Smooth muscle cell (in vitro differentiated cells): ENCODE results near the gene GTPBP1. TPM values are rescaled to one million over a fixed set of nuclear protein-coding genes. Genes with fewer than 3 reads are reported as not detected.

Experiments
- DNase-seq: peaks from one replicate; lab custom pipeline; 2025; ENCODE audit not compliant: unreplicated experiment; lab: John Stamatoyannopoulos, UW
- H2AFZ ChIP-seq: fragments of 200-600 bp; sonication (generic); 2 replicates; pipeline ENCODE4 v1.6.0; 2016; ENCODE audit warnings: antibody characterized with exemption, low read depth, mild to moderate bottlenecking
- H3F3A ChIP-seq: fragments of 200-600 bp; sonication (generic); 2 replicates; pipeline ENCODE4 v1.6.0; 2017; ENCODE audit warnings: antibody characterized with exemption, low read depth
- H3K27ac ChIP-seq: fragments of 200-600 bp; sonication (generic); 2 replicates; pipeline ENCODE4 v1.5.1; 2016; ENCODE audit warnings: low read depth, mild to moderate bottlenecking
- H3K27me3 ChIP-seq: fragments of 200-600 bp; sonication (generic); 2 replicates; pipeline ENCODE4 v1.6.1; 2016; ENCODE audit warnings: low read depth, mild to moderate bottlenecking
- H3K36me3 ChIP-seq: fragments of 200-600 bp; sonication (generic); 2 replicates; pipeline ENCODE4 v1.5.1; 2016; ENCODE audit warnings: low read depth
- H3K4me1 ChIP-seq: fragments of 200-600 bp; sonication (generic); 2 replicates; pipeline ENCODE4 v1.5.1; 2016; ENCODE audit warnings: low read depth
- H3K4me2 ChIP-seq: fragments of 200-600 bp; sonication (generic); 2 replicates; pipeline ENCODE4 v1.6.0; 2016; ENCODE audit warnings: mild to moderate bottlenecking
- H3K4me3 ChIP-seq: fragments of 200-600 bp; sonication (generic); 2 replicates; pipeline ENCODE4 v1.5.1; 2016; ENCODE audit warnings: mild to moderate bottlenecking
- H3K79me2 ChIP-seq: fragments of 200-600 bp; sonication (generic); 2 replicates; pipeline ENCODE4 v1.6.0; 2016; ENCODE audit warnings: low read depth, mild to moderate bottlenecking
- H3K9ac ChIP-seq: fragments of 200-600 bp; sonication (generic); 2 replicates; pipeline ENCODE4 v1.6.0; 2016; ENCODE audit warnings: low read depth
- H3K9me3 ChIP-seq: fragments of 200-600 bp; sonication (generic); replicated peaks from 2 replicates; pipeline ENCODE4 v1.5.1; 2016; ENCODE audit warnings: low read depth
- H4K20me1 ChIP-seq: fragments of 200-600 bp; sonication (generic); 2 replicates; pipeline ENCODE4 v1.6.0; 2016; ENCODE audit warnings: low read depth
- WGBS: methylation state at CpG from one replicate; pipeline ENCODE4 v1.1.7; 2016; ENCODE audit warnings: low lambda C conversion rate; 5-methylcytosine and 5-hydroxymethylcytosine counted together
- polyA plus RNA-seq: library from polyadenylated mRNA; unstranded; fragments of >200 nt; fragmentation: Nextera tagmentation; extraction: Ambion mirVana; gene quantifications from 2 replicates; pipeline ENCODE4 v1.2.1, GENCODE V29; 2016
- small RNA-seq: library from RNA; depleted of rRNA; stranded (forward); fragments of <200 nt; gene quantifications from one replicate; pipeline ENCODE3, GENCODE V24; 2014
- total RNA-seq: library from RNA; depleted of rRNA; stranded (reverse); fragments of >200 nt; gene quantifications from 2 replicates; pipeline ENCODE4 v1.2.3, GENCODE V29; 2014
- TF ChIP-seq, protein P1 (sequence below): fragments of 200-600 bp; sonication (generic); IDR thresholded peaks from 2 replicates; pipeline ENCODE4 v1.5.1; 2017; ENCODE audit warnings: borderline replicate concordance, mild to moderate bottlenecking, antibody characterized with exemption; ENCODE audit not compliant: insufficient read depth, poor library complexity, severe bottlenecking

The GTPBP1 gene
- total and polyA plus RNA-seq, 2 experiments from 2014 or later: 23.7 to 25.3 TPM

- Histone ChIP-seq H4K20me1 (no peaks in the 10 kb centered on the region), H3K4me3 (no peak overlapping the region), H3K79me2 (no peaks in the 10 kb centered on the region), H3K9ac (no peak overlapping the region), H3K4me1 (peaks cover under 1% of the 10 kb centered on the region), H3K9me3 (no peaks in the 10 kb centered on the region), H3K36me3 (no peaks in the 10 kb centered on the region), H3K27ac (no peak overlapping the region), H3K4me2 (no peak overlapping the region), H3K27me3 (no peaks in the 10 kb centered on the region), H3F3A (peaks cover 6% of the 10 kb centered on the region), H2AFZ (no peak overlapping the region)
- TF ChIP-seq, protein P1, sequence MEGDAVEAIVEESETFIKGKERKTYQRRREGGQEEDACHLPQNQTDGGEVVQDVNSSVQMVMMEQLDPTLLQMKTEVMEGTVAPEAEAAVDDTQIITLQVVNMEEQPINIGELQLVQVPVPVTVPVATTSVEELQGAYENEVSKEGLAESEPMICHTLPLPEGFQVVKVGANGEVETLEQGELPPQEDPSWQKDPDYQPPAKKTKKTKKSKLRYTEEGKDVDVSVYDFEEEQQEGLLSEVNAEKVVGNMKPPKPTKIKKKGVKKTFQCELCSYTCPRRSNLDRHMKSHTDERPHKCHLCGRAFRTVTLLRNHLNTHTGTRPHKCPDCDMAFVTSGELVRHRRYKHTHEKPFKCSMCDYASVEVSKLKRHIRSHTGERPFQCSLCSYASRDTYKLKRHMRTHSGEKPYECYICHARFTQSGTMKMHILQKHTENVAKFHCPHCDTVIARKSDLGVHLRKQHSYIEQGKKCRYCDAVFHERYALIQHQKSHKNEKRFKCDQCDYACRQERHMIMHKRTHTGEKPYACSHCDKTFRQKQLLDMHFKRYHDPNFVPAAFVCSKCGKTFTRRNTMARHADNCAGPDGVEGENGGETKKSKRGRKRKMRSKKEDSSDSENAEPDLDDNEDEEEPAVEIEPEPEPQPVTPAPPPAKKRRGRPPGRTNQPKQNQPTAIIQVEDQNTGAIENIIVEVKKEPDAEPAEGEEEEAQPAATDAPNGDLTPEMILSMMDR: no peak
- 98% methylated on average over 27 of the region's 27 CpGs for WGBS
- no peak for DNase-seq
These were observed 71.4 kb downstream of the GTPBP1 start for GRCh38 chr22:38777087-38777671.

DNA sequence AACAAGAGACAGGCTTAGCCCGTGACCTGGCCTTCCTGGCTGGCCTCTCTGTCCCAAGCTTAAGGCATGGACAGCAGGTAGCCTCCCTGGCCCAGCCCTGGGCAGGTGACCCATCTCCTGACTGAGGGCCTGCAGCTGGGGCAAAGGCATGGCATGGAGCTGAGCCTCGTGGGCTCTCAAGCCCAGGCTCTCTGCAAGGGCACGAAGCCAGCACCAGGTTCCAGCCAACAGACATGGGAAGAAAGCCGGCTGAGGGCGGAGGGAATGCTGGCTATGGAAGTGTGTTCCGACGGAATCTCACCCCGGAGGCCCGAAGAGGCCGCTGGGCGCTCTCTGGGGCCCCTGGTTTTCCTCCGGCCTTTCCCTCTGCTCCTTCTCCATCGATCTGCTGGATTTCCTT is 75.3 kb downstream of the GTPBP1 start:
- Histone ChIP-seq H2AFZ (no peak overlapping the region), H3K9ac (no peak overlapping the region), H3K4me2 (no peak overlapping the region), H3K4me3 (no peak overlapping the region), H3F3A (peaks cover 12% of the 10 kb centered on the region), H3K36me3 (no peaks in the 10 kb centered on the region), H4K20me1 (peaks cover 7% of the 10 kb centered on the region), H3K27me3 (no peaks in the 10 kb centered on the region), H3K9me3 (no peaks in the 10 kb centered on the region), H3K27ac (no peak overlapping the region), H3K79me2 (no peaks in the 10 kb centered on the region), H3K4me1 (peaks cover 6% of the 10 kb centered on the region)
- DNase-seq: no peak
- WGBS: 98% methylated on average over 13 of the region's 13 CpGs
- TF ChIP-seq, protein P1: no peak

DNA sequence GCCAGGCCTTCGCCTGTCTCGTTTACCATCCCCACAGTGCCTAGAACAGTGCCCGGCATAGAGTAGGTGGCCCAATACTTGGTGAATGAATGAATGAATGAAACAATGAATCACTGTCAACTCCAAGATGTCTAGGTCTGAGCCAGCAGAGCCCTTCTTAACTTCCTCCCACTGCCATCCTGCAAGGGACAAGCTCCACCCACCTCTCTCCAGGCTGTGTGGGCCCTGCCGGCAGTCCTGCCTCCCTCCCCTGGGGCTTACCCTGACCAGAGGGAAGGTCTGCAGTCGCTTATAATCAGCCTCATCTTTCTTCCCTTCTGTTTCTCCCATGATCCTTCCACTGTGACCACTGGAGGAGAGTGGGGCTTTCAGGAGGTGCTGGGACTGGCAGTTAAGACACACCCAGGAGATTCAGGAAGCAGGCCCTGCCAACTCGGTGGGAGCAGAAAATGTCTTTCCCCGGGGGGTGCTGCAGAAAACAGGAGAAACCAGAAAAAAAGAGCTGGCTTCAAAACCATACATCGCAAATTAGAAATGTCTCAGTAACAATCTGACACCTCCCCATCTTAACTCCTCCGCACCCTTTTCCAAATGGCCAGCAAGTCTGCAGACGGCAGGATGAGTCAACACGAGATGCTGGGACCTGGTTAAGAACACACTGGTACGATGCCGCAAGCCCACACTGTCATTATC is 76.8 kb downstream of the GTPBP1 start:
- 27% methylated on average over 13 of the region's 13 CpGs for WGBS
- Histone ChIP-seq H3K79me2 (no peaks in the 10 kb centered on the region), H3K27ac (peak overlapping the region; percentile 88), H3K9ac (peak overlapping the region; percentile 14), H3K27me3 (no peaks in the 10 kb centered on the region), H3K9me3 (no peaks in the 10 kb centered on the region), H4K20me1 (peaks cover 7% of the 10 kb centered on the region), H3F3A (peaks cover 17% of the 10 kb centered on the region), H3K4me1 (peaks cover 6% of the 10 kb centered on the region), H3K4me3 (no peak overlapping the region), H3K4me2 (peak overlapping the region; percentile 72), H2AFZ (no peak overlapping the region), H3K36me3 (no peaks in the 10 kb centered on the region)
- TF ChIP-seq, protein P1: no peak
- DNase-seq: peak; percentile 28

Small RNA genes within 50 kb of the gene (small RNA-seq; reads per million reads assigned to genes)
- gene AL021707.8: 1.2 reads per million, percentile 34 among the genes with 10 or more reads in this experiment

Other genes starting within 250 kb of the GTPBP1 start
- 163 and 207 TPM in 2 replicates for gene KDELR3, start 237.8 kb upstream of the GTPBP1 start, total RNA-seq
- 198 and 252 TPM in 2 replicates for gene KDELR3, start 237.8 kb upstream of the GTPBP1 start, polyA plus RNA-seq
- 182 and 201 TPM in 2 replicates for gene DDX17, start 199.6 kb upstream of the GTPBP1 start, total RNA-seq
- gene DDX17, start 199.6 kb upstream of the GTPBP1 start, polyA plus RNA-seq: 11.5 and 22.2 TPM in 2 replicates
- gene DMC1, start 135.8 kb upstream of the GTPBP1 start, total RNA-seq: 0.13 and 0.81 TPM in 2 replicates
- gene DMC1, start 135.8 kb upstream of the GTPBP1 start, polyA plus RNA-seq: 0.77 and 1.1 TPM in 2 replicates
- gene FAM227A, start 49.6 kb upstream of the GTPBP1 start, total RNA-seq: 4.3 and 4.9 TPM in 2 replicates
- gene FAM227A, start 49.6 kb upstream of the GTPBP1 start, polyA plus RNA-seq: 1.5 and 3.8 TPM in 2 replicates
- gene CBY1, start 49.3 kb upstream of the GTPBP1 start, total RNA-seq: 12.3 and 16.4 TPM in 2 replicates
- 50.4 and 52.9 TPM in 2 replicates for gene CBY1, start 49.3 kb upstream of the GTPBP1 start, polyA plus RNA-seq
- 57.5 and 63.3 TPM in 2 replicates for gene TOMM22, start 24.0 kb upstream of the GTPBP1 start, total RNA-seq
- gene TOMM22, start 24.0 kb upstream of the GTPBP1 start, polyA plus RNA-seq: 64.7 and 71.2 TPM in 2 replicates
- gene JOSD1, start 5.0 kb upstream of the GTPBP1 start, total RNA-seq: 38.9 and 41.1 TPM in 2 replicates
- 6.2 and 12.5 TPM in 2 replicates for gene JOSD1, start 5.0 kb upstream of the GTPBP1 start, polyA plus RNA-seq
- gene SUN2, start 50.1 kb downstream of the GTPBP1 start, total RNA-seq: 59.1 and 60.6 TPM in 2 replicates
- gene SUN2, start 50.1 kb downstream of the GTPBP1 start, polyA plus RNA-seq: 71.7 and 81.9 TPM in 2 replicates
- gene DNAL4, start 88.2 kb downstream of the GTPBP1 start, total RNA-seq: 13.5 and 16.7 TPM in 2 replicates
- gene DNAL4, start 88.2 kb downstream of the GTPBP1 start, polyA plus RNA-seq: 29.7 and 33.5 TPM in 2 replicates
- gene NPTXR, start 138.1 kb downstream of the GTPBP1 start, total RNA-seq: 1.3 and 2.0 TPM in 2 replicates
- 3.2 and 3.9 TPM in 2 replicates for gene NPTXR, start 138.1 kb downstream of the GTPBP1 start, polyA plus RNA-seq
- 11.6 and 13.5 TPM in 2 replicates for gene CBX6, start 166.3 kb downstream of the GTPBP1 start, total RNA-seq
- gene CBX6, start 166.3 kb downstream of the GTPBP1 start, polyA plus RNA-seq: 23.9 and 27.4 TPM in 2 replicates